ENCODE data around the gene GDPD3.

Gene GDPD3

DNA sequence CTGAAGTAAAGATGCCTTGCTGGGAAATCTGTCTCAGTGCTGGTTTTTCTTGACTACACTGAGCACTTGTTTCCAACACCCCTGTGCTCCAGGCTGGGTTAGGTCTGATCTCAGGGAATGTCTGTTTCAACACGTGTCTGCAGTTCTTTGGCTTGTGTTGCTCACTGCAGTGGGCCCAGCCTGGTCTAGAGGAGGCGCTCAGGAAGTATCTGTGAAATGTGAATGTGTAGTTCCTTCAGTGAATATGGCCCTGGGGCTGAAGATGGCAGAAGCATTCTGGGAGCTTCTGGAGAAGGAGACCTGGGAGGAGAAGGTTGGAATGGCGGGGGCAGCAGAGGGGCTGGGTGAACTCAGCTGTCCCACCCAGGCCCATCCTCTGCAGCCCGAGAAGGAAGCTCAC is 9.2 kb downstream of the GDPD3 start:
- Histone ChIP-seq H3K27ac (ENCODE audit: low read length) (no peak overlapping the region), H3K4me1 (ENCODE audit: insufficient read depth, low read length) (no peaks in the 10 kb centered on the region), H3K9me3 (ENCODE audit: insufficient read depth, low read length, severe bottlenecking) (peaks cover 4% of the 10 kb centered on the region), H2AFZ (ENCODE audit: low read depth, low read length) (no peak overlapping the region), H3K4me2 (ENCODE audit: insufficient read depth, low read length) (no peak overlapping the region), H4K20me1 (ENCODE audit: insufficient read depth, low read length) (no peaks in the 10 kb centered on the region), H3K36me3 (ENCODE audit: insufficient read depth, low read length) (peaks cover 26% of the 10 kb centered on the region), H3K79me2 (ENCODE audit: insufficient read depth, low read length) (no peaks in the 10 kb centered on the region), H3K9ac (ENCODE audit: low read depth, low read length) (no peak overlapping the region), H3K27me3 (ENCODE audit: insufficient read depth, low read length, poor library complexity) (no peaks in the 10 kb centered on the region), H3K4me3 (ENCODE audit: low read depth in 1 of 2, low read length in 2 of 2) (no peak overlapping the region)
- ATAC-seq (ENCODE audit: insufficient read depth, low read depth) (no peak), DNase-seq (no peak)
- TF ChIP-seq, protein P1, sequence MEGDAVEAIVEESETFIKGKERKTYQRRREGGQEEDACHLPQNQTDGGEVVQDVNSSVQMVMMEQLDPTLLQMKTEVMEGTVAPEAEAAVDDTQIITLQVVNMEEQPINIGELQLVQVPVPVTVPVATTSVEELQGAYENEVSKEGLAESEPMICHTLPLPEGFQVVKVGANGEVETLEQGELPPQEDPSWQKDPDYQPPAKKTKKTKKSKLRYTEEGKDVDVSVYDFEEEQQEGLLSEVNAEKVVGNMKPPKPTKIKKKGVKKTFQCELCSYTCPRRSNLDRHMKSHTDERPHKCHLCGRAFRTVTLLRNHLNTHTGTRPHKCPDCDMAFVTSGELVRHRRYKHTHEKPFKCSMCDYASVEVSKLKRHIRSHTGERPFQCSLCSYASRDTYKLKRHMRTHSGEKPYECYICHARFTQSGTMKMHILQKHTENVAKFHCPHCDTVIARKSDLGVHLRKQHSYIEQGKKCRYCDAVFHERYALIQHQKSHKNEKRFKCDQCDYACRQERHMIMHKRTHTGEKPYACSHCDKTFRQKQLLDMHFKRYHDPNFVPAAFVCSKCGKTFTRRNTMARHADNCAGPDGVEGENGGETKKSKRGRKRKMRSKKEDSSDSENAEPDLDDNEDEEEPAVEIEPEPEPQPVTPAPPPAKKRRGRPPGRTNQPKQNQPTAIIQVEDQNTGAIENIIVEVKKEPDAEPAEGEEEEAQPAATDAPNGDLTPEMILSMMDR (IDR thresholded peaks at IDR 0.05; ENCODE audit: borderline replicate concordance, extremely low read depth, low read length, poor library complexity, severe bottlenecking) = no peak
- TF ChIP-seq EZH2 (IDR thresholded peaks at IDR 0.05; ENCODE audit: borderline replicate concordance, low read depth, low read length, severe bottlenecking) = no peak

DNA sequence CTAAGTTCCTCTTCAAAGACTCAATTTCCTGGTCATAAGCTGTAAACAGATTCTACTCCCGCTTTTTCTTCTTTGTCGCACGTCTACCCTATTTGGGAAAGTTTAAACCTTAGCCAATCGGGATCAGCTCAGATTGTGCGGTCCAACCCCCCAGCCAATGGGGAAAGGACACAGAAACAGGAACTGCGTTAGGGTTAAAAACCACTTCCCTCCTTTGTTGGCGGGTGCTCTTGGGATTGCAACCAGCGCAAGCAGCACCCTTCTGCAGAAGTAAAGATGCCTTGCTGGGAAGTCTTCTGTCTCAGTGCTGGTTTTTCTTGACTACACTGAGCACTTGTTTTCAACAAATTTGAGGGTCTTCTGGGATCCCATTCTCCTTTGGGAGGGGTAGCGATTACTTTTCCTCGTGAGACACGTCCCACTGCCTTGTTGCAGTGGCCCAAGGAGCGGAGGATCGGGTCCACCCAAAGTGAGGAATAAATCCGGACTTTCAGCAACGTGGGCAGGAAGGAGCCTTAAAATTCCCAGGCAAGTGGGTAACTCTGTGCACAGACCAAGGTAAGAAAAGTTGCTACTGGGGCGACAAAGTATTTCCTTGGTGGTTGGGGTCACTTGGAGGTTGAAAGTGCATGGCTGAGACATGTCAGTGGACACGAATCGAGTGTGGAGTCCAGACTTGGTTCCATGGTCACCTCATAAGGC is 16.3 kb downstream of the GDPD3 start:
- Histone ChIP-seq H2AFZ (ENCODE audit: low read depth, low read length) (peak overlapping the region; percentile 72), H3K9me3 (ENCODE audit: insufficient read depth, low read length, severe bottlenecking) (peaks cover 29% of the 10 kb centered on the region), H3K9ac (ENCODE audit: low read depth, low read length) (peak overlapping the region; percentile 42), H3K36me3 (ENCODE audit: insufficient read depth, low read length) (peaks cover 16% of the 10 kb centered on the region), H3K79me2 (ENCODE audit: insufficient read depth, low read length) (peaks cover 7% of the 10 kb centered on the region), H4K20me1 (ENCODE audit: insufficient read depth, low read length) (no peaks in the 10 kb centered on the region), H3K27ac (ENCODE audit: low read length) (peak overlapping the region; percentile 72), H3K4me2 (ENCODE audit: insufficient read depth, low read length) (no peak overlapping the region), H3K27me3 (ENCODE audit: insufficient read depth, low read length, poor library complexity) (no peaks in the 10 kb centered on the region), H3K4me3 (ENCODE audit: low read depth in 1 of 2, low read length in 2 of 2) (peak overlapping the region in 1 of 2 experiments; percentile 35; a peak in 2 of 4 replicates), H3K4me1 (ENCODE audit: insufficient read depth, low read length) (peaks cover 32% of the 10 kb centered on the region)
- peak; percentile 37 for DNase-seq
- ATAC-seq (ENCODE audit: insufficient read depth, low read depth) = no peak
- TF ChIP-seq, protein P1 (IDR thresholded peaks at IDR 0.05; ENCODE audit: borderline replicate concordance, extremely low read depth, low read length, poor library complexity, severe bottlenecking) = no peak
- TF ChIP-seq EZH2 (IDR thresholded peaks at IDR 0.05; ENCODE audit: borderline replicate concordance, low read depth, low read length, severe bottlenecking) = no peak

DNA sequence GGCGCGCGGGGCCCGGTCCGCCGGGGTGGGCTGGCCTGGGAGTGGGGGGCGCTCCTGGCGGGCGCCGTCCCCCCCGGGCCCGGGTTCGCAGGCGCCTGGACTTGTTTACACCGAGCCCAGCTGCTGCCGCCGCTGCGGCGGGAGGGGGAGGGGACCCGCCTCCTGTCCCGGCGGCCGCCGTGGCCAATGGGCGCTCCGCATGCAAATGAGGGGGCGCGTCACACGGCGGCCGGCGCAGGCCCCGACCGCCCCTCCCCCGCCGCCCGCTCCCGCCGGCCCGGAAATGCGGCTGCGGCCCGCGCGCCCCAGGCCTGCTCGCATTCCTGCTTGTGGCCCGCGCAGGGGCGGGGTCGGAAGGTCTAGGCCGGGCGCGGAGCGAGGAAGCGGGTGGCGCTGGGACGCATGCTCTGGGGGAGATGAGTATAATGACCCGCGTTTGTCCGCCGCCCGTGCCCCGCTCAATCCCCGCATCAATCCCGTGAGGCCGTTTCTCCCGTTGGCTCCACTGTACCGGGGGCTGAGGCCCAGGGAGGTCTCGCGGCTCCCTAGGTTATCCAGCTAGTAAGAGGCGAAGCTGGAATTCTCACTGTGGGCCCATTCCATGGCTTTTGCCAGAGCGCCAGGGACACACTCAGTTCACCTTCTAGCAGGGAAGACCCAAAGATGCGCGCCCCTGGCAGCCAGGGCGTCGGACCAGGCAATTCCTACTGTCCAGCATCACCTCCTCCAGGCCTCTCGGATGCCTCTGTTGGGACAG is 17.1 kb downstream of the GDPD3 start, which contains the start of gene YPEL3:
Gene YPEL3 (minus strand): TSS at position 109 of the 757 bp plus-strand sequence. CDS start 731 bp downstream, outside the sequence.
- Histone ChIP-seq H3K9ac (ENCODE audit: low read depth, low read length) (peak within 1 kb of the TSS; percentile 66), H3K79me2 (ENCODE audit: insufficient read depth, low read length) (peaks cover 7% of the 10 kb centered on the region), H4K20me1 (ENCODE audit: insufficient read depth, low read length) (no peaks in the 10 kb centered on the region), H3K4me1 (ENCODE audit: insufficient read depth, low read length) (peaks cover 37% of the 10 kb centered on the region), H3K36me3 (ENCODE audit: insufficient read depth, low read length) (peaks cover 16% of the 10 kb centered on the region), H3K4me3 (ENCODE audit: low read depth in 1 of 2, low read length in 2 of 2) (peak within 1 kb of the TSS; percentile 14 to 66; a peak in 3 of 4 replicates), H3K27me3 (ENCODE audit: insufficient read depth, low read length, poor library complexity) (no peaks in the 10 kb centered on the region), H3K4me2 (ENCODE audit: insufficient read depth, low read length) (peak within 1 kb of the TSS; percentile 84), H3K9me3 (ENCODE audit: insufficient read depth, low read length, severe bottlenecking) (peaks cover 29% of the 10 kb centered on the region), H2AFZ (ENCODE audit: low read depth, low read length) (peak within 1 kb of the TSS; percentile 72), H3K27ac (ENCODE audit: low read length) (peak within 1 kb of the TSS; percentile 79)
- ATAC-seq (ENCODE audit: insufficient read depth, low read depth) = peak; percentile 65
- DNase-seq = peak; percentile 94
- no peak for TF ChIP-seq EZH2 (IDR thresholded peaks at IDR 0.05; ENCODE audit: borderline replicate concordance, low read depth, low read length, severe bottlenecking)

All from DND-41 (cell line).